ENCODE results near the gene USF1.
"Not testable (repeated sequence)": the region's sequence is repeated elsewhere in the genome, so short reads cannot be mapped to it uniquely, and the experiment has no call there.

The USF1 gene

GRCh38 chr1:161079436-161080110 is 33.8 kb upstream of the USF1 start:
- DNase-seq (ENCODE audit: insufficient read length, low spot score) = no peak
- no peak for FAIRE-seq

- DNase-seq (ENCODE audit: insufficient read length, low spot score) (no peak), FAIRE-seq (no peak)
These were observed 31.6 kb upstream of the USF1 start for GRCh38 chr1:161077426-161077825.

GRCh38 chr1:161076410-161076809 is 30.6 kb upstream of the USF1 start:
- FAIRE-seq = no peak
- DNase-seq (ENCODE audit: insufficient read length, low spot score) = no peak

- DNase-seq (ENCODE audit: insufficient read length, low spot score) = no peak
- no peak for FAIRE-seq
These were observed 29.0 kb upstream of the USF1 start for GRCh38 chr1:161074676-161075368.

GRCh38 chr1:161073474-161074121 is 27.8 kb upstream of the USF1 start:
- FAIRE-seq (no peak), DNase-seq (ENCODE audit: insufficient read length, low spot score) (no peak)

- no peak for DNase-seq (ENCODE audit: insufficient read length, low spot score)
- FAIRE-seq = no peak
These were observed 27.1 kb upstream of the USF1 start for GRCh38 chr1:161072751-161073449.

GRCh38 chr1:161071886-161072371 is 26.2 kb upstream of the USF1 start:
- peak; percentile 38 for DNase-seq (ENCODE audit: insufficient read length, low spot score)
- no peak for FAIRE-seq

GRCh38 chr1:161070761-161071160 is 25.0 kb upstream of the USF1 start:
- DNase-seq (ENCODE audit: insufficient read length, low spot score) (no peak), FAIRE-seq (no peak)

GRCh38 chr1:161069731-161070270 is 24.0 kb upstream of the USF1 start, which contains the start of gene ARHGAP30:
Gene ARHGAP30 (minus strand): TSS chr1:161069891. CDS start chr1:161069624, 267 bp downstream.
- DNase-seq (ENCODE audit: insufficient read length, low spot score) = no peak
- no peak for FAIRE-seq

- no peak for FAIRE-seq
- DNase-seq (ENCODE audit: insufficient read length, low spot score) = no peak
These were observed 23.5 kb upstream of the USF1 start for GRCh38 chr1:161069241-161069640.

- no peak for DNase-seq (ENCODE audit: insufficient read length, low spot score)
- FAIRE-seq = no peak
These were observed 22.8 kb upstream of the USF1 start for GRCh38 chr1:161068306-161069234.

- FAIRE-seq (no peak), DNase-seq (ENCODE audit: insufficient read length, low spot score) (no peak)
These were observed 20.9 kb upstream of the USF1 start for GRCh38 chr1:161066694-161067093.

- DNase-seq (ENCODE audit: insufficient read length, low spot score); FAIRE-seq: not testable (repeated sequence)
These were observed 19.9 kb upstream of the USF1 start for GRCh38 chr1:161065681-161066080.

GRCh38 chr1:161063936-161064335 is 18.2 kb upstream of the USF1 start:
- not testable (repeated sequence) for DNase-seq (ENCODE audit: insufficient read length, low spot score); FAIRE-seq

GRCh38 chr1:161061419-161061818 is 15.6 kb upstream of the USF1 start:
- FAIRE-seq (no peak), DNase-seq (ENCODE audit: insufficient read length, low spot score) (no peak)

- no peak for DNase-seq (ENCODE audit: insufficient read length, low spot score)
- no peak for FAIRE-seq
These were observed 13.5 kb upstream of the USF1 start for GRCh38 chr1:161059293-161059692.

GRCh38 chr1:161054805-161055204 is 9.0 kb upstream of the USF1 start:
- DNase-seq (ENCODE audit: insufficient read length, low spot score) (no peak), FAIRE-seq (no peak)

- no peak for FAIRE-seq
- DNase-seq (ENCODE audit: insufficient read length, low spot score) = no peak
These were observed 8.5 kb upstream of the USF1 start for GRCh38 chr1:161054232-161054631.

GRCh38 chr1:161052899-161053298 is 7.1 kb upstream of the USF1 start:
- FAIRE-seq (no peak), DNase-seq (ENCODE audit: insufficient read length, low spot score) (no peak)

- FAIRE-seq = no peak
These were observed 5.4 kb upstream of the USF1 start for GRCh38 chr1:161051219-161051618.

More at GRCh38 chr1:161051219-161051618, 5.4 kb upstream of the USF1 start:
- DNase-seq (ENCODE audit: insufficient read length, low spot score) = no peak
